ENCODE measurements around the gene SPRR5.

SPRR5 gene

GRCh38 chr1:152986578-152986977 lies 39.6 kb downstream of the SPRR5 start:
- no peak for DNase-seq

GRCh38 chr1:152993186-152993585 lies 46.2 kb downstream of the SPRR5 start:
- no peak for DNase-seq

- no peak for DNase-seq
Observed at GRCh38 chr1:152995842-152996241, 48.8 kb downstream of the SPRR5 start.

GRCh38 chr1:152996633-152997400 lies 49.8 kb downstream of the SPRR5 start:
- DNase-seq: no peak

- no peak for DNase-seq
Observed at GRCh38 chr1:152997901-152998300, 50.9 kb downstream of the SPRR5 start.

- DNase-seq: no peak
Observed at GRCh38 chr1:152998476-152998875, 51.5 kb downstream of the SPRR5 start.
